ENCODE data around the gene DIPK1B. TPM values are rescaled to one million over a fixed set of nuclear protein-coding genes. Genes with fewer than 3 reads are reported as not detected.
"Not testable (repeated sequence)": the region's sequence is repeated elsewhere in the genome, so short reads cannot be mapped to it uniquely, and the experiment has no call there.

The DIPK1B gene
- total RNA-seq, 1 donor from 2014 or later: 11.0 TPM

GRCh38 chr9:136697146-136697820 is 15.1 kb upstream of the DIPK1B start:
- no peak overlapping the region for H3K27ac ChIP-seq (ENCODE audit: low read depth, low read length)
- H3K4me1 ChIP-seq (ENCODE audit: control insufficient read depth in 3 of 3, insufficient read depth in 3 of 3, low read length in 3 of 3): peaks cover 3 to 28% (median 15%) of the 10 kb centered on the region in 3 donors
- no peak overlapping the region for H3K4me3 ChIP-seq (ENCODE audit: low read length in 3 of 3)
- H3K27me3 ChIP-seq (ENCODE audit: control insufficient read depth in 3 of 3, insufficient read depth in 3 of 3, low read length in 3 of 3): peaks cover 24 to 35% (median 34%) of the 10 kb centered on the region in 3 donors
- H3K9me3 ChIP-seq (ENCODE audit: control insufficient read depth in 3 of 3, low read length in 3 of 3): no peaks in the 10 kb centered on the region
- no peaks in the 10 kb centered on the region for H3K36me3 ChIP-seq (ENCODE audit: control insufficient read depth in 3 of 3, insufficient read depth in 3 of 3, low read length in 3 of 3)
- H3K9ac ChIP-seq (ENCODE audit: low read depth in 1 of 3, low read length in 3 of 3): no peak overlapping the region

GRCh38 chr9:136697821-136698526 is 14.4 kb upstream of the DIPK1B start:
- Histone ChIP-seq H3K9ac (ENCODE audit: low read depth in 1 of 3, low read length in 3 of 3) (no peak overlapping the region), H3K9me3 (ENCODE audit: control insufficient read depth in 3 of 3, low read length in 3 of 3) (no peaks in the 10 kb centered on the region), H3K4me3 (ENCODE audit: low read length in 3 of 3) (no peak overlapping the region), H3K27ac (ENCODE audit: low read depth, low read length) (no peak overlapping the region), H3K4me1 (ENCODE audit: control insufficient read depth in 3 of 3, insufficient read depth in 3 of 3, low read length in 3 of 3) (peaks cover 3 to 28% (median 15%) of the 10 kb centered on the region in 3 donors), H3K36me3 (ENCODE audit: control insufficient read depth in 3 of 3, insufficient read depth in 3 of 3, low read length in 3 of 3) (no peaks in the 10 kb centered on the region), H3K27me3 (ENCODE audit: control insufficient read depth in 3 of 3, insufficient read depth in 3 of 3, low read length in 3 of 3) (peaks cover 24 to 35% (median 34%) of the 10 kb centered on the region in 3 donors)

GRCh38 chr9:136698635-136699246 is 13.6 kb upstream of the DIPK1B start:
- Histone ChIP-seq H3K36me3 (ENCODE audit: control insufficient read depth in 3 of 3, insufficient read depth in 3 of 3, low read length in 3 of 3) (no peaks in the 10 kb centered on the region), H3K9me3 (ENCODE audit: control insufficient read depth in 3 of 3, low read length in 3 of 3) (no peaks in the 10 kb centered on the region), H3K27ac (ENCODE audit: low read depth, low read length) (no peak overlapping the region), H3K9ac (ENCODE audit: low read depth in 1 of 3, low read length in 3 of 3) (no peak overlapping the region), H3K27me3 (ENCODE audit: control insufficient read depth in 3 of 3, insufficient read depth in 3 of 3, low read length in 3 of 3) (peaks cover 24 to 35% (median 34%) of the 10 kb centered on the region in 3 donors), H3K4me1 (ENCODE audit: control insufficient read depth in 3 of 3, insufficient read depth in 3 of 3, low read length in 3 of 3) (peaks cover under 1 to 24% (median 14%) of the 10 kb centered on the region in 3 donors), H3K4me3 (ENCODE audit: low read length in 3 of 3) (no peak overlapping the region)

- Histone ChIP-seq H3K36me3 (ENCODE audit: control insufficient read depth in 3 of 3, insufficient read depth in 3 of 3, low read length in 3 of 3) (no peaks in the 10 kb centered on the region), H3K27me3 (ENCODE audit: control insufficient read depth in 3 of 3, insufficient read depth in 3 of 3, low read length in 3 of 3) (peaks cover 24 to 36% (median 36%) of the 10 kb centered on the region in 3 donors), H3K9ac (ENCODE audit: low read depth in 1 of 3, low read length in 3 of 3) (no peak overlapping the region), H3K27ac (ENCODE audit: low read depth, low read length) (no peak overlapping the region), H3K9me3 (ENCODE audit: control insufficient read depth in 3 of 3, low read length in 3 of 3) (no peaks in the 10 kb centered on the region), H3K4me3 (ENCODE audit: low read length in 3 of 3) (no peak overlapping the region), H3K4me1 (ENCODE audit: control insufficient read depth in 3 of 3, insufficient read depth in 3 of 3, low read length in 3 of 3) (peaks cover 0 to 16% (median 8%) of the 10 kb centered on the region in 3 donors)
Measured at GRCh38 chr9:136700304-136700703, 12.1 kb upstream of the DIPK1B start.

- H3K27me3 ChIP-seq (ENCODE audit: control insufficient read depth in 3 of 3, insufficient read depth in 3 of 3, low read length in 3 of 3): peaks cover 24 to 39% (median 32%) of the 10 kb centered on the region in 3 donors
- peaks cover 0 to 9% (median 4%) of the 10 kb centered on the region in 3 donors for H3K4me1 ChIP-seq (ENCODE audit: control insufficient read depth in 3 of 3, insufficient read depth in 3 of 3, low read length in 3 of 3)
- no peak overlapping the region for H3K4me3 ChIP-seq (ENCODE audit: low read length in 3 of 3)
- no peaks in the 10 kb centered on the region for H3K36me3 ChIP-seq (ENCODE audit: control insufficient read depth in 3 of 3, insufficient read depth in 3 of 3, low read length in 3 of 3)
- no peak overlapping the region for H3K27ac ChIP-seq (ENCODE audit: low read depth, low read length)
- H3K9ac ChIP-seq (ENCODE audit: low read depth in 1 of 3, low read length in 3 of 3): no peak overlapping the region
- no peaks in the 10 kb centered on the region for H3K9me3 ChIP-seq (ENCODE audit: control insufficient read depth in 3 of 3, low read length in 3 of 3)
Measured at GRCh38 chr9:136700959-136701667, 11.3 kb upstream of the DIPK1B start.

- Histone ChIP-seq H3K4me3 (ENCODE audit: low read length in 3 of 3) (no peak overlapping the region), H3K9ac (ENCODE audit: low read depth in 1 of 3, low read length in 3 of 3) (no peak overlapping the region), H3K36me3 (ENCODE audit: control insufficient read depth in 3 of 3, insufficient read depth in 3 of 3, low read length in 3 of 3) (no peaks in the 10 kb centered on the region), H3K27ac (ENCODE audit: low read depth, low read length) (no peak overlapping the region), H3K4me1 (ENCODE audit: control insufficient read depth in 3 of 3, insufficient read depth in 3 of 3, low read length in 3 of 3) (peaks cover 0 to 9% (median 3%) of the 10 kb centered on the region in 3 donors), H3K9me3 (ENCODE audit: control insufficient read depth in 3 of 3, low read length in 3 of 3) (no peaks in the 10 kb centered on the region), H3K27me3 (ENCODE audit: control insufficient read depth in 3 of 3, insufficient read depth in 3 of 3, low read length in 3 of 3) (peaks cover 24 to 35% (median 28%) of the 10 kb centered on the region in 3 donors)
Measured at GRCh38 chr9:136701668-136702053, 10.7 kb upstream of the DIPK1B start.

GRCh38 chr9:136703276-136703860 is 9.0 kb upstream of the DIPK1B start:
- H3K36me3 ChIP-seq (ENCODE audit: control insufficient read depth in 3 of 3, insufficient read depth in 3 of 3, low read length in 3 of 3): no peaks in the 10 kb centered on the region
- peaks cover 0 to 3% (median 0%) of the 10 kb centered on the region in 3 donors for H3K4me1 ChIP-seq (ENCODE audit: control insufficient read depth in 3 of 3, insufficient read depth in 3 of 3, low read length in 3 of 3)
- H3K9me3 ChIP-seq (ENCODE audit: control insufficient read depth in 3 of 3, low read length in 3 of 3): no peaks in the 10 kb centered on the region
- H3K4me3 ChIP-seq (ENCODE audit: low read length in 3 of 3): no peak overlapping the region
- H3K9ac ChIP-seq (ENCODE audit: low read depth in 1 of 3, low read length in 3 of 3): no peak overlapping the region
- H3K27me3 ChIP-seq (ENCODE audit: control insufficient read depth in 3 of 3, insufficient read depth in 3 of 3, low read length in 3 of 3): peaks cover 18 to 29% (median 26%) of the 10 kb centered on the region in 3 donors
- no peak overlapping the region for H3K27ac ChIP-seq (ENCODE audit: low read depth, low read length)

GRCh38 chr9:136704741-136705140 is 7.6 kb upstream of the DIPK1B start:
- peaks cover 18 to 28% (median 26%) of the 10 kb centered on the region in 3 donors for H3K27me3 ChIP-seq (ENCODE audit: control insufficient read depth in 3 of 3, insufficient read depth in 3 of 3, low read length in 3 of 3)
- not testable (repeated sequence) for H3K9me3 ChIP-seq (ENCODE audit: control insufficient read depth in 3 of 3, low read length in 3 of 3); H3K27ac ChIP-seq (ENCODE audit: low read depth, low read length); H3K4me3 ChIP-seq (ENCODE audit: low read length in 3 of 3); H3K9ac ChIP-seq (ENCODE audit: low read depth in 1 of 3, low read length in 3 of 3); H3K4me1 ChIP-seq (ENCODE audit: control insufficient read depth in 3 of 3, insufficient read depth in 3 of 3, low read length in 3 of 3); H3K36me3 ChIP-seq (ENCODE audit: control insufficient read depth in 3 of 3, insufficient read depth in 3 of 3, low read length in 3 of 3)

GRCh38 chr9:136705564-136705963 is 6.8 kb upstream of the DIPK1B start:
- Histone ChIP-seq H3K27me3 (ENCODE audit: control insufficient read depth in 3 of 3, insufficient read depth in 3 of 3, low read length in 3 of 3) (peaks cover 16 to 25% (median 22%) of the 10 kb centered on the region in 3 donors), H3K9me3 (ENCODE audit: control insufficient read depth in 3 of 3, low read length in 3 of 3) (no peaks in the 10 kb centered on the region), H3K4me3 (ENCODE audit: low read length in 3 of 3) (no peak overlapping the region), H3K36me3 (ENCODE audit: control insufficient read depth in 3 of 3, insufficient read depth in 3 of 3, low read length in 3 of 3) (no peaks in the 10 kb centered on the region), H3K27ac (ENCODE audit: low read depth, low read length) (no peak overlapping the region), H3K9ac (ENCODE audit: low read depth in 1 of 3, low read length in 3 of 3) (no peak overlapping the region), H3K4me1 (ENCODE audit: control insufficient read depth in 3 of 3, insufficient read depth in 3 of 3, low read length in 3 of 3) (peaks cover 0 to 3% (median 0%) of the 10 kb centered on the region in 3 donors)
